Heart left ventricle (tissue), 13 donors: ENCODE results near the gene LPP.

ENCODE experiments used
- POLR2A ChIP-seq, 2 donors: fragments of 450-650 bp; IDR thresholded peaks; one replicate each; pipeline ENCODE4 v1.6.1; 2017; ENCODE audit warnings: antibody characterized with exemption in 2 of 2, mild to moderate bottlenecking in 2 of 2, moderate library complexity in 2 of 2
- TF ChIP-seq, protein P1 (sequence below), 12 donors: fragments of 200-600 bp; sonication (generic) in 4 of 12; IDR thresholded peaks; one replicate each; pipeline versions ENCODE4 v1.5.0 to v1.8.0; 2018 to 2022; ENCODE audit warnings: antibody characterized with exemption in 12 of 12, mild to moderate bottlenecking in 5 of 12
- donor health status: ischemic (EF 13 %, LVEDD 7.1; RV severe dilation, severe dysfunction).
- donor health status: DM: no; HTN: yes; CAD: no.
- donor health status: DM: no; HTN: no; CAD: no.
- donor health status: ischemic (EF 25% LVEDD 6.9; RV normal size, moderate dysfunction).
- donor health status: ischemic (EF 25% LVEDD 5.7; RV mildly dilated, moderate dysfunction).
- donor health status: ischemic (EF 35%, LVEDD 5.7; RV mildly dilated, moderate dysfunction).
- donor health status: nonischemic (EF 11% LVEDD 7.7; RV severe dilation, severe dysfunction).
- donor health status: DM: yes; HTN: yes; CAD: no.
- donor health status: PGD.
- donor health status: ischemic (EF 29% LVEDD 5.4; RV normal size, mild dysfunction).
- donor health status: nonischemic (EF 23%, LVEDD 6.1; RV moderate dilation, normal function).

DNA sequence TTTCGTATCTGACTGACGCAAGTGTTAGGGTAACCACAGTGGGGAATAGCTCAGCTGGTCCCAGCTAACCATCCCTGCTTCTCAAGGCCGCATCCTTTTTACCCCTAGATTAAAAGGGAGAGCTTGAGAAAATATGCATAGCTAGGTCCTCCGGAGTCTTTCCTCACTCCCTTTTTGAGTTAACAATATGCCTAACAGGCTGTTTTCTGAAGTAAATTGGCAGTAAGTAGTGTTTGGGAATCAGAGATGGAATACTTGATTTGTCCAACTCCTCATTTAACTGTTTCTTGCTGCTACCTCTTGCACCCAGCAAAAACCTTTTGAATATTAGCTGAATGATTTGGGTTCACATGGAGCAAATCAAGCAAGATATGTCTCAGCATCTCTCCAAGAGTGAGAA, 326.1 kb downstream of the LPP start:
- no peak for TF ChIP-seq POLR2A (IDR thresholded peaks at IDR 0.05)
- TF ChIP-seq, protein P1, sequence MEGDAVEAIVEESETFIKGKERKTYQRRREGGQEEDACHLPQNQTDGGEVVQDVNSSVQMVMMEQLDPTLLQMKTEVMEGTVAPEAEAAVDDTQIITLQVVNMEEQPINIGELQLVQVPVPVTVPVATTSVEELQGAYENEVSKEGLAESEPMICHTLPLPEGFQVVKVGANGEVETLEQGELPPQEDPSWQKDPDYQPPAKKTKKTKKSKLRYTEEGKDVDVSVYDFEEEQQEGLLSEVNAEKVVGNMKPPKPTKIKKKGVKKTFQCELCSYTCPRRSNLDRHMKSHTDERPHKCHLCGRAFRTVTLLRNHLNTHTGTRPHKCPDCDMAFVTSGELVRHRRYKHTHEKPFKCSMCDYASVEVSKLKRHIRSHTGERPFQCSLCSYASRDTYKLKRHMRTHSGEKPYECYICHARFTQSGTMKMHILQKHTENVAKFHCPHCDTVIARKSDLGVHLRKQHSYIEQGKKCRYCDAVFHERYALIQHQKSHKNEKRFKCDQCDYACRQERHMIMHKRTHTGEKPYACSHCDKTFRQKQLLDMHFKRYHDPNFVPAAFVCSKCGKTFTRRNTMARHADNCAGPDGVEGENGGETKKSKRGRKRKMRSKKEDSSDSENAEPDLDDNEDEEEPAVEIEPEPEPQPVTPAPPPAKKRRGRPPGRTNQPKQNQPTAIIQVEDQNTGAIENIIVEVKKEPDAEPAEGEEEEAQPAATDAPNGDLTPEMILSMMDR (IDR thresholded peaks at IDR 0.05), result no peak
